Osteoblast (primary cell): Measurements from ENCODE around the gene MAP6. TPM values are rescaled to one million over a fixed set of nuclear protein-coding genes. Genes with fewer than 3 reads are reported as not detected.

Source experiments
- DNase-seq: peaks from one replicate; pipeline ENCODE4 v3.0.0; 2011; ENCODE audit warnings: low spot score, mixed read lengths; ENCODE audit not compliant: insufficient read length; ENCODE audit errors: missing footprints
- H2AFZ ChIP-seq: 2 replicates; pipeline ENCODE4 v1.6.0; 2011; ENCODE audit warnings: mild to moderate bottlenecking, low read length
- H3K27ac ChIP-seq: 2 replicates; pipeline ENCODE4 v1.5.1; 2011; ENCODE audit warnings: mild to moderate bottlenecking, low read depth, low read length, moderate library complexity
- H3K27me3 ChIP-seq: 2 replicates; pipeline ENCODE4 v1.6.0; 2012; ENCODE audit warnings: mild to moderate bottlenecking, control low read depth, inconsistent platforms, low read length, moderate library complexity; ENCODE audit not compliant: insufficient read depth
- H3K36me3 ChIP-seq: 2 replicates; pipeline ENCODE4 v1.5.1; 2011; ENCODE audit warnings: mild to moderate bottlenecking, low read length, control low read depth, moderate library complexity; ENCODE audit not compliant: insufficient read depth
- H3K4me1 ChIP-seq: 2 replicates; pipeline ENCODE4 v1.5.1; 2011; ENCODE audit warnings: mild to moderate bottlenecking, low read length, control low read depth, moderate library complexity; ENCODE audit not compliant: insufficient read depth
- H3K4me2 ChIP-seq: 2 replicates; pipeline ENCODE4 v1.6.0; 2011; ENCODE audit warnings: mild to moderate bottlenecking, low read length; ENCODE audit not compliant: insufficient read depth
- H3K4me3 ChIP-seq: fragments of 200-600 bp; sonication (generic); 3 replicates; pipeline ENCODE4 v1.5.1; 2012; ENCODE audit warnings: mild to moderate bottlenecking, low read length, inconsistent platforms; ENCODE audit not compliant: insufficient read depth
- H3K79me2 ChIP-seq: 2 replicates; pipeline ENCODE4 v1.6.0; 2012; ENCODE audit warnings: mild to moderate bottlenecking, low read length, control low read depth, inconsistent platforms; ENCODE audit not compliant: insufficient read depth
- H3K9me3 ChIP-seq: 2 replicates; pipeline ENCODE4 v1.5.1; 2011; ENCODE audit warnings: low read depth, low read length, control low read depth
- H4K20me1 ChIP-seq: 2 replicates; pipeline ENCODE4 v1.6.0; 2012; ENCODE audit warnings: mild to moderate bottlenecking, low read length, control low read depth; ENCODE audit not compliant: insufficient read depth
- total RNA-seq: library from RNA; depleted of rRNA; stranded (reverse); fragments of >200 nt; gene quantifications from 2 replicates; pipeline ENCODE4 v1.2.3, GENCODE V29; 2012
- TF ChIP-seq, protein P1 (sequence below): IDR thresholded peaks from 2 replicates; pipeline ENCODE4 v1.5.1; 2011; ENCODE audit warnings: mild to moderate bottlenecking, low read depth, low read length, moderate library complexity; ENCODE audit errors: extremely low read depth

The MAP6 gene
- total RNA-seq, 1 donor = 0.72 TPM

DNA sequence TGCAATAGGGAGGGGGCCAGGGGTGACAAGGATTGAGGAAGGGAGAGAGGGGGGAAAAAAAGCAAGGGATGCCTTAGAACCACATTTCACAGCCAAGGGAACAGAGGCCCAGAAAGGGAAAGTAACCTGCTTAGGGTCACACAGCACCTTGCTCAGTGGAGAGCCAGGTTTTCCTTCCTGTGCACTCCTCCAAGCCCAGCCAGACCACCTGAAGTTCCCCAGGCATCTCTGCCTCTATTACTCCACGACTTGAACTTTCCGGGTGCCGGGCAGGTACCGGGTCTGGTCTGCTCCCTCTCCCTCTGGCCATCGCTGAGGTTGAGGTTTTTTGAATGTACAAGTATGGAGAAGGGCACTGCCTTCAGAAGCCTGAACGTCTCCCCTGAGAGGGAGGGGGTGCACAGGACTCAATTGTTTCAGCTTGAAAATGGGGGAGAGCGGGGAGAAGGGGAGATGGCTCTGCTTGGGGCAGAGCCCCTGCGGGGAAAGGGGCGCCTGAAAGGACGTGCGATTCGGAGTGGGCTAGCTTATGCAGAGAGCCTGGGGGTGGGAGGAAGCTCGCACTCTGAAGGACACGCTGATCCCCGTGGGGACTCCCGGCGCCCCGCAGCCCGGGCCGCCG is 107.3 kb downstream of the MAP6 start:
- Histone ChIP-seq H3K9me3 (no peaks in the 10 kb centered on the region), H3K79me2 (peaks cover 45% of the 10 kb centered on the region), H3K36me3 (peaks cover 21% of the 10 kb centered on the region), H4K20me1 (peaks cover 32% of the 10 kb centered on the region), H3K4me3 (peak overlapping the region; percentile 98), H3K4me2 (peak overlapping the region; percentile 88), H3K4me1 (peaks cover 73% of the 10 kb centered on the region), H2AFZ (peak overlapping the region; percentile 43), H3K27ac (peak overlapping the region; percentile 64), H3K27me3 (no peaks in the 10 kb centered on the region)
- TF ChIP-seq, protein P1, sequence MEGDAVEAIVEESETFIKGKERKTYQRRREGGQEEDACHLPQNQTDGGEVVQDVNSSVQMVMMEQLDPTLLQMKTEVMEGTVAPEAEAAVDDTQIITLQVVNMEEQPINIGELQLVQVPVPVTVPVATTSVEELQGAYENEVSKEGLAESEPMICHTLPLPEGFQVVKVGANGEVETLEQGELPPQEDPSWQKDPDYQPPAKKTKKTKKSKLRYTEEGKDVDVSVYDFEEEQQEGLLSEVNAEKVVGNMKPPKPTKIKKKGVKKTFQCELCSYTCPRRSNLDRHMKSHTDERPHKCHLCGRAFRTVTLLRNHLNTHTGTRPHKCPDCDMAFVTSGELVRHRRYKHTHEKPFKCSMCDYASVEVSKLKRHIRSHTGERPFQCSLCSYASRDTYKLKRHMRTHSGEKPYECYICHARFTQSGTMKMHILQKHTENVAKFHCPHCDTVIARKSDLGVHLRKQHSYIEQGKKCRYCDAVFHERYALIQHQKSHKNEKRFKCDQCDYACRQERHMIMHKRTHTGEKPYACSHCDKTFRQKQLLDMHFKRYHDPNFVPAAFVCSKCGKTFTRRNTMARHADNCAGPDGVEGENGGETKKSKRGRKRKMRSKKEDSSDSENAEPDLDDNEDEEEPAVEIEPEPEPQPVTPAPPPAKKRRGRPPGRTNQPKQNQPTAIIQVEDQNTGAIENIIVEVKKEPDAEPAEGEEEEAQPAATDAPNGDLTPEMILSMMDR = no peak
- peak; percentile 14 for DNase-seq

DNA sequence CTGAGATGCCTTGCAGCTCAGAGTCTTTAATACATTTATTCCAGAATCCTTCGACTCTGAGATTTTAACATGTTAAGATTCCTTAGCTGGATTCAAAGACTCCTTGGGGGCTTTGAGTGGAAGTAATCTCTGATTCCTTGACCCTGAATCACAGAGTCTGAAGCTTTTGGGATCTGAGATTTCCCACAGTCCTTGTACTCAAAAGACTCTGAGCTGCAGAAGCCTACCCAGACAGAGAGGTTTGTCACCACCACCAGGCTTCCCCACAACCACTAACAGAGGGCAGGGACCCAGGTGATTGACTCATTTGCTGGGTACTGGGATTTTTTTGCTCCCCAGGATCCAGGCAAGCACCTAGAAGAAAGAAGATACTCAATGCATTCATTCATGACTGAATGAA is 108.2 kb downstream of the MAP6 start:
- Histone ChIP-seq H3K4me2 (peak overlapping the region; percentile 28), H3K4me1 (peaks cover 65% of the 10 kb centered on the region), H3K27ac (peak overlapping the region; percentile 64), H2AFZ (no peak overlapping the region), H3K27me3 (no peaks in the 10 kb centered on the region), H3K36me3 (peaks cover 16% of the 10 kb centered on the region), H4K20me1 (peaks cover 24% of the 10 kb centered on the region), H3K79me2 (peaks cover 36% of the 10 kb centered on the region), H3K4me3 (no peak overlapping the region), H3K9me3 (no peaks in the 10 kb centered on the region)
- TF ChIP-seq, protein P1 = no peak
- peak; percentile 84 for DNase-seq

DNA sequence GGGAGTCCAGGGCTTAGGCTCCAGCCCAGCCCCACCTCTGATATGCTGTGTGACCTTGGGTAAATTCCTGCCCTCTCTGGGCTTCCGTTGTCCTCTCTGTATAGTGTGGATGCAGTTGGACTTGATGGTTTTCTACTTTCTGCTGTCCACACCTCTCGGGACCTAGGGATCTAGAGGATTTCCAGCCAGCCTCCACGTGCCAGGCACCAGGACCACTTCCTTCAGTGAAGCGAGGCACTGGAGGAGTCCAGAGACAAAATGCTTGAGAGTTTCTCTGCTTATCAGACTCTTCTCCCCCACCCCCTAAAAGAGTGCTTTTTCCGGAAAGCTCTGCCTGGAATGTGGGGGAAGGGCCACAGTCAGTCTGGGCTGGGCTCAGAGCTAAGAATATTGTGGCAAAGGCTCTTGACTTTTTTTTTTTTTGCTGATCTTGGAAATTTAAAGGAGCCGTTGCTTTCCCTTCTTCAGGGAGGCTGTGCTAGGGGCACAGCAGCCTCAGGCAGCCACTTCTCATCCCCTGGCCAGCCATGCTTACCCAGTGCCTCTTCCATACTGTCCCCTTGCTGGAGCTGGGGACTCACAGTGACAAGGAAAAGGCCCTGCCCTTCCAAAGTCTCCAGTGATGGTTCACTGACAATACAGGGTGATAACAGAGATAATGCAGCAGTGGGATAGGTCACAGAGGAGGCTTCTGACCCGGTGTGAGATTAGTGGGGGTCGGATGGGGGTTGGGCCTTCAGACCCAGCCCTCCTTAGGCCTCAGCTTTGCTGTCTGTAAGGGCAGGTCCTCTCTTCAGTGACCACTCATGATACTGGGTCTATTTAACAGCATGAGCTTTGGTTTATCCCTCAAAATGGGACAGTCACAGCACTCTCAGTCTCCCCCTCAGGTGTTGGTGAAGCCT is 109.6 kb downstream of the MAP6 start:
- Histone ChIP-seq H3K27ac (peak overlapping the region; percentile 95), H3K4me3 (peak overlapping the region; percentile 56), H2AFZ (peak overlapping the region; percentile 87), H3K9me3 (no peaks in the 10 kb centered on the region), H3K79me2 (peaks cover 21% of the 10 kb centered on the region), H3K4me1 (peaks cover 56% of the 10 kb centered on the region), H3K27me3 (no peaks in the 10 kb centered on the region), H4K20me1 (peaks cover 9% of the 10 kb centered on the region), H3K4me2 (peak overlapping the region; percentile 82), H3K36me3 (peaks cover 7% of the 10 kb centered on the region)
- DNase-seq = peak; percentile 88
- TF ChIP-seq, protein P1 = no peak
